Muscle of leg (tissue), 11 donors: ENCODE results near the gene OR2T11. TPM values are rescaled to one million over a fixed set of nuclear protein-coding genes. Genes with fewer than 3 reads are reported as not detected.
A peak's percentile ranks its signal among the peaks of the same experiment; 100 is the strongest.

Experiments
- DNase-seq: peaks from one replicate; pipeline ENCODE4 v3.0.0; 2013
- H3K27ac ChIP-seq: one replicate; pipeline ENCODE4 v1.5.1; 2013; ENCODE audit warnings: mild to moderate bottlenecking, low read length, control low read depth
- H3K27me3 ChIP-seq: one replicate; pipeline ENCODE4 v1.6.1; 2013; ENCODE audit warnings: low read length; ENCODE audit not compliant: control insufficient read depth, insufficient read depth
- H3K36me3 ChIP-seq: one replicate; pipeline ENCODE4 v1.6.1; 2013; ENCODE audit warnings: low read length; ENCODE audit not compliant: control insufficient read depth, insufficient read depth
- H3K4me1 ChIP-seq: one replicate; pipeline ENCODE4 v1.6.1; 2013; ENCODE audit warnings: low read length; ENCODE audit not compliant: control insufficient read depth, insufficient read depth
- H3K4me3 ChIP-seq: one replicate; pipeline ENCODE4 v1.5.1; 2013; ENCODE audit warnings: low read length, control low read depth
- H3K9me3 ChIP-seq: replicated peaks from 2 replicates; pipeline ENCODE4 v1.6.1; 2013; ENCODE audit warnings: low read depth, low read length; ENCODE audit not compliant: control insufficient read depth
- WGBS: methylation state at CpG from one replicate; pipeline ENCODE4 v1.1.5; 2013; ENCODE audit warnings: missing lambda C conversion rate; ENCODE audit not compliant: insufficient coverage; 5-methylcytosine and 5-hydroxymethylcytosine counted together
- polyA plus RNA-seq, 8 donors: library from polyadenylated mRNA; unstranded; fragments of 120-200 nt; gene quantifications; one replicate each; pipeline versions ENCODE4 v1.2.1 to v1.2.3, GENCODE V29; 2013; ENCODE audit warnings: inconsistent platforms in 1 of 8, low replicate concordance in 1 of 8; ENCODE audit not compliant: insufficient read length in 8 of 8, insufficient read depth in 1 of 8
- total RNA-seq: library from RNA; stranded (reverse); fragments of 120-200 nt; gene quantifications from one replicate; pipeline ENCODE4 v1.2.4, GENCODE V29; 2013

The OR2T11 gene
- total and polyA plus RNA-seq, 9 donors: not detected

- H3K36me3 ChIP-seq: no peaks in the 10 kb centered on the region
- H3K9me3 ChIP-seq: peaks cover 10% of the 10 kb centered on the region
- H3K4me1 ChIP-seq: no peaks in the 10 kb centered on the region
- no peak overlapping the region for H3K4me3 ChIP-seq
- no peaks in the 10 kb centered on the region for H3K27me3 ChIP-seq
- DNase-seq: no peak
- WGBS: 54% methylated on average over 2 of the region's 7 CpGs
- no peak overlapping the region for H3K27ac ChIP-seq
Measured at GRCh38 chr1:248621770-248622169, 13.1 kb downstream of the OR2T11 start.

- H3K27ac ChIP-seq: no peak overlapping the region
- peak; percentile 1 for DNase-seq
- H3K27me3 ChIP-seq: no peaks in the 10 kb centered on the region
- H3K36me3 ChIP-seq: no peaks in the 10 kb centered on the region
- no CpG with 5 or more reads among the region's 3 CpGs for WGBS
- no peaks in the 10 kb centered on the region for H3K4me1 ChIP-seq
- no peak overlapping the region for H3K4me3 ChIP-seq
- peaks cover 7% of the 10 kb centered on the region for H3K9me3 ChIP-seq
Measured at GRCh38 chr1:248618878-248619277, 16.0 kb downstream of the OR2T11 start.

GRCh38 chr1:248618119-248618518, 16.8 kb downstream of the OR2T11 start:
- no peaks in the 10 kb centered on the region for H3K27me3 ChIP-seq
- 95% methylated on average over 4 of the region's 7 CpGs for WGBS
- no peak overlapping the region for H3K27ac ChIP-seq
- no peak overlapping the region for H3K4me3 ChIP-seq
- H3K36me3 ChIP-seq: no peaks in the 10 kb centered on the region
- no peaks in the 10 kb centered on the region for H3K4me1 ChIP-seq
- no peak for DNase-seq
- H3K9me3 ChIP-seq: peaks cover 7% of the 10 kb centered on the region

GRCh38 chr1:248613742-248614141, 21.1 kb downstream of the OR2T11 start:
- H3K27ac ChIP-seq: no peak overlapping the region
- H3K36me3 ChIP-seq: no peaks in the 10 kb centered on the region
- no peak for DNase-seq
- H3K9me3 ChIP-seq: peaks cover 17% of the 10 kb centered on the region
- H3K27me3 ChIP-seq: no peaks in the 10 kb centered on the region
- no peaks in the 10 kb centered on the region for H3K4me1 ChIP-seq
- no CpG with 5 or more reads among the region's 1 CpG for WGBS
- no peak overlapping the region for H3K4me3 ChIP-seq

- H3K9me3 ChIP-seq: peaks cover 17% of the 10 kb centered on the region
- no peaks in the 10 kb centered on the region for H3K36me3 ChIP-seq
- H3K4me1 ChIP-seq: no peaks in the 10 kb centered on the region
- WGBS: 92% methylated on average over 2 of the region's 4 CpGs
- no peak for DNase-seq
- H3K27ac ChIP-seq: no peak overlapping the region
- no peaks in the 10 kb centered on the region for H3K27me3 ChIP-seq
- H3K4me3 ChIP-seq: no peak overlapping the region
Measured at GRCh38 chr1:248611883-248612414, 22.9 kb downstream of the OR2T11 start.

GRCh38 chr1:248610301-248610700, 24.6 kb downstream of the OR2T11 start:
- no peak for DNase-seq
- Histone ChIP-seq H3K9me3 (peaks cover 17% of the 10 kb centered on the region), H3K4me3 (no peak overlapping the region), H3K4me1 (no peaks in the 10 kb centered on the region), H3K27ac (no peak overlapping the region), H3K36me3 (no peaks in the 10 kb centered on the region), H3K27me3 (no peaks in the 10 kb centered on the region)
- WGBS: no CpG with 5 or more reads among the region's 3 CpGs

GRCh38 chr1:248599396-248599795, 35.5 kb downstream of the OR2T11 start:
- 79% methylated on average over 6 of the region's 8 CpGs for WGBS

GRCh38 chr1:248597589-248597988, 37.3 kb downstream of the OR2T11 start, which contains the start of gene OR2T10:
Gene OR2T10, minus strand, starts transcription at chr1:248597700. Its CDS starts 3,932 bp downstream, at chr1:248593768.
- no peaks in the 10 kb centered on the region for H3K27me3 ChIP-seq
- no peak within 1 kb of the TSS for H3K4me3 ChIP-seq
- no peak for DNase-seq
- no peaks in the 10 kb centered on the region for H3K36me3 ChIP-seq
- WGBS: 87% methylated on average over 5 of the region's 6 CpGs
- H3K9me3 ChIP-seq: peaks cover 32% of the 10 kb centered on the region
- H3K4me1 ChIP-seq: no peaks in the 10 kb centered on the region
- no peak within 1 kb of the TSS for H3K27ac ChIP-seq

More at GRCh38 chr1:248599396-248599795, 35.5 kb downstream of the OR2T11 start:
- no peaks in the 10 kb centered on the region for H3K27me3 ChIP-seq
- no peaks in the 10 kb centered on the region for H3K36me3 ChIP-seq
- no peak overlapping the region for H3K27ac ChIP-seq
- DNase-seq: no peak
- H3K4me1 ChIP-seq: no peaks in the 10 kb centered on the region
- no peak overlapping the region for H3K4me3 ChIP-seq
- H3K9me3 ChIP-seq: peaks cover 30% of the 10 kb centered on the region

- Histone ChIP-seq H3K4me1 (no peaks in the 10 kb centered on the region), H3K4me3 (no peak overlapping the region), H3K27ac (no peak overlapping the region), H3K9me3 (peaks cover 34% of the 10 kb centered on the region), H3K36me3 (no peaks in the 10 kb centered on the region), H3K27me3 (no peaks in the 10 kb centered on the region)
- no peak for DNase-seq
- no CpG with 5 or more reads among the region's 2 CpGs for WGBS
Measured at GRCh38 chr1:248596615-248597014, 38.3 kb downstream of the OR2T11 start.

- no peak overlapping the region for H3K27ac ChIP-seq
- H3K4me1 ChIP-seq: no peaks in the 10 kb centered on the region
- peaks cover 22% of the 10 kb centered on the region for H3K9me3 ChIP-seq
- no peak for DNase-seq
- 90% methylated on average over 5 of the region's 5 CpGs for WGBS
- H3K36me3 ChIP-seq: no peaks in the 10 kb centered on the region
- H3K27me3 ChIP-seq: no peaks in the 10 kb centered on the region
- no peak overlapping the region for H3K4me3 ChIP-seq
Measured at GRCh38 chr1:248593226-248593625, 41.7 kb downstream of the OR2T11 start.

GRCh38 chr1:248592655-248593054, 42.2 kb downstream of the OR2T11 start:
- H3K4me3 ChIP-seq: no peak overlapping the region
- H3K36me3 ChIP-seq: no peaks in the 10 kb centered on the region
- H3K9me3 ChIP-seq: peaks cover 20% of the 10 kb centered on the region
- no peak for DNase-seq
- H3K27ac ChIP-seq: no peak overlapping the region
- H3K4me1 ChIP-seq: no peaks in the 10 kb centered on the region
- WGBS: no CpG with 5 or more reads among the region's 1 CpG
- H3K27me3 ChIP-seq: no peaks in the 10 kb centered on the region
